KOPT-K1 (cell line): Measurements from ENCODE around the gene NOL4L.

Source experiments
- H3K27ac ChIP-seq: fragments of 200-600 bp; sonication (generic); 2 replicates; pipeline ENCODE4 v1.5.1; 2016; ENCODE audit warnings: antibody characterized with exemption, mild to moderate bottlenecking, low read depth, low read length; ENCODE audit not compliant: poor library complexity, severe bottlenecking
- H3K36me3 ChIP-seq: fragments of 200-600 bp; sonication (generic); 2 replicates; pipeline ENCODE4 v1.5.1; 2017; ENCODE audit warnings: antibody characterized with exemption, mild to moderate bottlenecking, low read length, moderate library complexity; ENCODE audit not compliant: insufficient read depth
- H3K9me3 ChIP-seq: fragments of 200-600 bp; sonication (generic); 2 replicates; pipeline ENCODE4 v1.5.1; 2017; ENCODE audit warnings: antibody characterized with exemption, low read length, mild to moderate bottlenecking; ENCODE audit not compliant: insufficient read depth, poor library complexity, severe bottlenecking

Gene NOL4L

GRCh38 chr20:32446301-32447100 lies 138.6 kb downstream of the NOL4L start:
- peaks cover 98% of the 10 kb centered on the region for H3K36me3 ChIP-seq
- H3K27ac ChIP-seq = no peak overlapping the region
- no peaks in the 10 kb centered on the region for H3K9me3 ChIP-seq

DNA sequence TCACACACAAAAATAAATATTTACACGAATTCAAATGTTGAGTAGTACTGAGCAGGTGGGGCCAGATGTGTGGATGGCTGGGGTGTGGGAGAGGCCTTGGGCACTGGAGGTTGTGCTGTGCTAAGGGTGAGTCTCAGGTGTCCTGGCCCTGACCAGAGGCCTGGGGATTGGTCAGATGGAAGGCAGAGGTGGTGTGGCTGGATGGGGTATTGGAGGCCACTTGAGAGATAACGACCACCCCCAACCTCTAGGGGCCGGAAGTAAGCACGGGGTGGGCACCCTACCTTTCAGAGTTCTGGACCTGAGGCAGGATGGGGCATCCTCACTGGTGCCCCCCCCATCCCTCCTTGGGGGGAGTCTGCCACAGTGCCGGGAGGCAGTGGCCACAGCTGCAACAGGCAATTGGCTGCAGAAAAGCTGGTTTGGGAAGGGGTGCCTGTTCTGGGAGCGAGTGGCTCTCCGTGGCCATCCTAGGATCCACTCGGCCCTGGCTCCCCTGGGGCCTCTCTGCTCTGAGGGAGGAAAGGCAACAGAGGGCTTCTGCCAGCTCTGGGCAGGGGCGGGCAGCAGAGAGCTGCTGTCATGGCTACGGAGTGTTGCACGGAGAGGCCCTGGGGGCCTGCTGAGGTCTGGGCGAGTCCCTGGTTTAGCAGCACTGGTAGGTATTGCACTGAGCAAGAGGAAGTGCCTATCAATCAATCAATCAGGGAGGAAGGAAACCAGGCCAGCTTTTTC lies 139.4 kb downstream of the NOL4L start:
- Histone ChIP-seq H3K9me3 (no peaks in the 10 kb centered on the region), H3K27ac (no peak overlapping the region), H3K36me3 (peaks cover 98% of the 10 kb centered on the region)

DNA sequence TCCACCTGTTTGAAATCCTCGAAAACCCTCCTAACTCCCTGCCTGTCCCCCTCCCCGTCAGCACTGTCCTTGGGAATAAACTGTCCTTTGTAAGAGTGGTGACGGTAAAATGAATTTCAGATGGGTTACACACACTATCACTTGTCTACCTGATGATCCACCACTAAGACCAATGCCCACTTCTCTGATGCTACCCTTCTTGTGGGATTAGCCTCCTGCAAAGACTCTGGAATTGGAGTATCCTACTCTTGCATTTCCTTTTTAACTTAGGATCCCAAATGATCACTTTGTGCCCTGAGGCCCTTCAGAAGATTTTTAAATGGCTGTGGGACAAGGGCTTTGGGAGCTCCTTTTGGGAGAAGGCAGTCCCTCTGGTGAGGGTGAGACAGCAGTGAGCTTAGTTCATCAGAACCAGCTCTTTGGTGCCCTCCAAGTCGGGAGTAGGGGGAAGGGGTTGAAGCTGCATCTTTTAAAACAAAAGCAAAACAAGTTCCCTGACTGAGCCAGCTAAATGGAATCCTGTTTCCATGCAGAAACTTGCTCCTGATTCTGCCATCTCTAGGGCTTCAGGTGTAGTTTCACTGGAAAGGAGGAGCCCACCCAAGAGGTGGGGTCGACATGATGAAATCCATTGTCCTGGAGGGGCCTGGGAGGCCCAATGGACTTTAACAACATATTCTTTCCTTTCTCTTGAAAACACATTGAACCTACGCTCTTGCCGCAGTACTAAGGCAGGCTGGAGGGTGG lies 140.5 kb downstream of the NOL4L start:
- Histone ChIP-seq H3K9me3 (no peaks in the 10 kb centered on the region), H3K27ac (no peak overlapping the region), H3K36me3 (peaks cover 98% of the 10 kb centered on the region)

DNA sequence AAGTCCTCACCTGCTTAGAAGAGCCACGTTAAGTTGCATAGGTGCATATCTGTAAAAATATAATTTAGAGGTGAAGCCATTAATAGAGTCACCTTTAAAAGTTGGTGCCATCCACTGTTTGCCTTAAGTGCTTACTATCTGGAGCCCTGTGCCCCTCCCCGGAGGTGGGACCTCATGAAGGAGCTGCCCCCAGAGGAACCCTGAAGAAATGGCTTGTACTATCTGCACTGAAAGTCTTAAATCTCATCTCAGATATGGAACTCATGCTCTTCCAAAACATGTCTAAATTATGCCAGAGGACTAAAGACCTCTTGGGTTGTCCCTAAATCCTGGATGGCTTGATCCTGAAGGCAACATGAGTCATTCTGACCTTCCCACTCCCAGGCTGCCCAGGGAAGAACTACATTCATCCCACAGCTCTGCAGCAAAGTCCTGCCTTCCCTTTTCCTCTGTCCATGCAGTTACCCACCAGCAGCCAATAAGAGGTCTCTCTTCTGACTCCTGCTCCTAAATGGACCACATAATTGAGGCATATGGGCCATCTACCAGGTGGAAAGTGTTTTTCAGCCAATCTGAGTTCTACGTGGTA lies 141.7 kb downstream of the NOL4L start:
- Histone ChIP-seq H3K9me3 (no peaks in the 10 kb centered on the region), H3K36me3 (peaks cover 98% of the 10 kb centered on the region), H3K27ac (no peak overlapping the region)

DNA sequence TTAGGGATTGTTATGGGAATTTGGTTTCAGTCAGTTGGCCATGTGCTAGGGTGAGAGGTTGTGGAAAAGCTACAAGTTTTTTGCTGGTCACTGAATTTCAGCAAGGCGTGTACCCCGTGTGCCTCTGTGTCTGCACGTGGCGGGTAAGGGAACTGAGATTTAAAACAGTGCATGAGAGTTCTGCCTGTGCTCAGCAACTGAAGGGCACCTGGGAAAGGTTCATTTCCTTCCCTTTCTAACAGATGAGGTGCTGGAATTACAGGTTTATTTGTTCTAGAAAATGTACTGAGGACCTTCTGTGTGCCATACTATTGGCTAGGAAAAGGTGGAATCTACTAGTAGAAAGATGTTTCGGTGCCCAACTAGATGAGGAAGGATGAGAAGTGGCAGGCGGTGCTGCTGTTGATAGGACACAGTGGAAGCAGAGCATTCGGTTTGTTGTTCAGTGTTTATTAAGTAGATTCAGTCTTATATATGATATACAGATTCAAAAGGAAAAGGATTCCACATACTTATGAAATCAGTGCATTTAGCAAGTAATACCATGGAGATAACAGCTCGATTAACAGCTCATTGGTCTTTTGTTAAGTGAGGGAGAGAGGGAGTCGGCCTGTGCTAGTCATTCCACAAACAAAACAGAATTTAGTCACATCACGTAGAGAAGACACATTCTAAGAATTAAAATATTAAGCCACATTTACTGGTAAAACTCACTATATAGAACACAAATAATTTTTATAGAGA lies 142.3 kb downstream of the NOL4L start:
- peaks cover 98% of the 10 kb centered on the region for H3K36me3 ChIP-seq
- no peak overlapping the region for H3K27ac ChIP-seq
- no peaks in the 10 kb centered on the region for H3K9me3 ChIP-seq

DNA sequence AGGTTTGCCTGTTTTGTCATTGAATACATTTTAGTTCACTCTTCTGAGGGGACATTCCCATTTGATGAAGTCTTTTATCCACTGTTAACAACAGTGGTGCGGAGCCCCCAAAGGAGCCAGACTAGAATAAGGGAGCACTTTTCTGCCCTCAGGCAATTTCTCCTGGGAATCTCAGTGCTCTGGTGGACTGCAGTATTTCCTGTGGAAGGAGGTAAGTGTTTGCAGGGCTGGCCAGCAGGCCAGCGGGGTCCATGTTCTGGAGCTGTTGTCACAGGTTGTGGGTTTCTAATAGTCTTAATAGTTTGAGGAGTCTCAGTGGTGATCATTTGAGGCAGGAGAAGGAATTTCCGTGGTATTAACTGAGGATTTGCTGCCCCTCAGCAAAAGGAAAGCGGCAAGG lies 143.5 kb downstream of the NOL4L start:
- Histone ChIP-seq H3K9me3 (no peaks in the 10 kb centered on the region), H3K27ac (no peak overlapping the region), H3K36me3 (peaks cover 98% of the 10 kb centered on the region)

DNA sequence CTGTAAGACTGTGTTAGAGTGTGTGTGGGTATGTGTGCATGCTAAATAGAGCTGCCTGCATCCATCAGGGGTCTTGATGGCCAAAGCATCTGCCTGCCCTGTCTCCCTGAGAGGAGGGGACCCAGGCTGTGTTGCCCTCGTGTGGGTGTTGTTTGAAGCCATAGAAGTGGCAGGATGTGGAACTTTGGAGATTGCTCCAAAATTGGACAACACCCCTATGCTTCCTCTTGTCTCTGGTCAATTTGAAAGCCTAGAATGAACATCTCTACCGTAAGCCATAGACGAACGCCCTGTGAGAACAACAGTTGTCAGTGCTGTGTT lies 144.4 kb downstream of the NOL4L start:
- H3K36me3 ChIP-seq = peaks cover 98% of the 10 kb centered on the region
- H3K9me3 ChIP-seq = no peaks in the 10 kb centered on the region
- H3K27ac ChIP-seq = no peak overlapping the region

DNA sequence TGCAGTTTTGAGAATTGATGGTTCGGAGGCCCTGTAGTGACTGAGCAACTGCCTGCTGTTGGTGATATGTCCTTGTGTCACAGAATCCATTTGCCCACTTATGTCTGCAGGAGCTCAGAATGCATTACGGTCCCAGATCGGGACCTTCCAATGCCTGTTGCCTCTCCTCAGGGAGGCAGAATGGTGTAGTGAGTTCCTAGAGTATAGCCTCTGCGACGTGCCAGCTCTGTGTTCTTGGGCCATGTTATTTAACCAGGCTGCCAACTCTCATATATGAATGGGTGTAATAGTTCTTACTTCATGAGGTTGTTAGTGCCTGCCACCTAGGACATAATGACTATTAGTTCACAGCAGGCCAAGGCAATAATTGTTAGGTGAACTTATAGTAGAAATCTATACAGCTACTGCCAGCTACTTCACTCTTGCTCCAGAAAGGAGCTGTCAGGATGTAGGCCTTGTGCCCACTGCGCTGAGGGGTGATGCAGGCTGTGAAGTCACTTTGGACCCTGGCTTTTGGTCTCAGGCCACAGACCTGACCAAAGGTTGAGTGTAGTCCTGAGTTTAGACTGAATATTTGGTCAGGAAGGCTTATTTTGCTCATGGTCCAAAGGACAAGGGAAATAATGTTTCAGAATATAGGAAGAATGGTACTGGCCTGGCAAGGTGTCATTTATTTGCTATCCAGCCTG lies 144.9 kb downstream of the NOL4L start:
- peaks cover 98% of the 10 kb centered on the region for H3K36me3 ChIP-seq
- no peaks in the 10 kb centered on the region for H3K9me3 ChIP-seq
- no peak overlapping the region for H3K27ac ChIP-seq

- no peak overlapping the region for H3K27ac ChIP-seq
- H3K36me3 ChIP-seq = peaks cover 98% of the 10 kb centered on the region
- no peaks in the 10 kb centered on the region for H3K9me3 ChIP-seq
Observed at GRCh38 chr20:32439132-32439829, 145.9 kb downstream of the NOL4L start.

GRCh38 chr20:32438331-32438858 lies 146.7 kb downstream of the NOL4L start:
- Histone ChIP-seq H3K36me3 (peaks cover 98% of the 10 kb centered on the region), H3K27ac (no peak overlapping the region), H3K9me3 (no peaks in the 10 kb centered on the region)

GRCh38 chr20:32437391-32438074 lies 147.6 kb downstream of the NOL4L start:
- Histone ChIP-seq H3K27ac (no peak overlapping the region), H3K36me3 (peaks cover 98% of the 10 kb centered on the region), H3K9me3 (no peaks in the 10 kb centered on the region)

- H3K36me3 ChIP-seq = peaks cover 100% of the 10 kb centered on the region
- no peak overlapping the region for H3K27ac ChIP-seq
Observed at GRCh38 chr20:32436968-32437367, 148.2 kb downstream of the NOL4L start.

More at GRCh38 chr20:32436968-32437367, 148.2 kb downstream of the NOL4L start:
- no peaks in the 10 kb centered on the region for H3K9me3 ChIP-seq
